ENCODE results near the gene PADI4.
"Not testable (repeated sequence)": the region's sequence is repeated elsewhere in the genome, so short reads cannot be mapped to it uniquely, and the experiment has no call there.

PADI4 gene

GRCh38 chr1:17308593-17308992 lies 596 bp downstream of the PADI4 start:
- no peak for DNase-seq
- intact Hi-C loops (cut with DNase I): no loop called here

- DNase-seq: no peak
- intact Hi-C loops (cut with DNase I): no loop called here
Measured at GRCh38 chr1:17309426-17310067, 1.6 kb downstream of the PADI4 start.

- intact Hi-C loops (cut with DNase I): no loop called here
- no peak for DNase-seq
Measured at GRCh38 chr1:17310068-17310640, 2.2 kb downstream of the PADI4 start.

- intact Hi-C loops (cut with DNase I): no loop called here
- DNase-seq: no peak
Measured at GRCh38 chr1:17313530-17314309, 5.7 kb downstream of the PADI4 start.

- DNase-seq: no peak
- intact Hi-C loops (cut with DNase I): no loop called here
Measured at GRCh38 chr1:17314491-17314971, 6.5 kb downstream of the PADI4 start.

- intact Hi-C loops (cut with DNase I): no loop called here
Measured at GRCh38 chr1:17315542-17316130, 7.6 kb downstream of the PADI4 start.

GRCh38 chr1:17316704-17317103 lies 8.7 kb downstream of the PADI4 start:
- intact Hi-C loops (cut with DNase I): no loop called here
- no peak for DNase-seq

More at GRCh38 chr1:17315542-17316130, 7.6 kb downstream of the PADI4 start:
- DNase-seq: no peak

- intact Hi-C loops (cut with DNase I): no loop called here
- peak in 15 of 42 donors; percentile 7 to 62 (median 27) for DNase-seq
Measured at GRCh38 chr1:17318262-17318661, 10.3 kb downstream of the PADI4 start.

- DNase-seq: peak in 1 of 42 donors; percentile 21
- intact Hi-C loops (cut with DNase I): no loop called here
Measured at GRCh38 chr1:17319561-17320350, 11.8 kb downstream of the PADI4 start.

GRCh38 chr1:17321857-17322390 lies 13.9 kb downstream of the PADI4 start:
- intact Hi-C loops (cut with DNase I): not testable (repeated sequence)

GRCh38 chr1:17328855-17329254 lies 20.9 kb downstream of the PADI4 start:
- intact Hi-C loops (cut with DNase I): no loop called here
- no peak for DNase-seq

More at GRCh38 chr1:17321857-17322390, 13.9 kb downstream of the PADI4 start:
- DNase-seq: not testable (repeated sequence)

- no peak for DNase-seq
- intact Hi-C loops (cut with DNase I): loop anchor here (10.0 kb wide), 1 partner anchor 205 kb away; no protein-coding TSS in a partner anchor
Measured at GRCh38 chr1:17329610-17330009, 21.6 kb downstream of the PADI4 start.

- intact Hi-C loops (cut with DNase I): loop anchor here (10.0 kb wide), 1 partner anchor 206 kb away; no protein-coding TSS in a partner anchor
- DNase-seq: no peak
Measured at GRCh38 chr1:17330856-17331255, 22.9 kb downstream of the PADI4 start.

- intact Hi-C loops (cut with DNase I): loop anchor here (10.0 kb wide), 1 partner anchor 208 kb away; no protein-coding TSS in a partner anchor
- no peak for DNase-seq
Measured at GRCh38 chr1:17333081-17333480, 25.1 kb downstream of the PADI4 start.

- intact Hi-C loops (cut with DNase I): loop anchor here (10.0 kb wide), 1 partner anchor 211 kb away; no protein-coding TSS in a partner anchor
- DNase-seq: peak; percentile 38 to 88 (median 71)
Measured at GRCh38 chr1:17335821-17336710, 28.1 kb downstream of the PADI4 start.

GRCh38 chr1:17338706-17339493 lies 30.9 kb downstream of the PADI4 start:
- intact Hi-C loops (cut with DNase I): loop anchor here (10.0 kb wide), 1 partner anchor 214 kb away; no protein-coding TSS in a partner anchor
- no peak for DNase-seq

Measured in head of caudate nucleus (tissue), 42 donors.